Mesenchymal stem cell (in vitro differentiated cells and primary cell): ENCODE measurements around the gene LHFPL5.

Experiments used
- DNase-seq: peaks from one replicate; pipeline ENCODE4 v3.0.0-alpha.2; 2013
- H2AFZ ChIP-seq: one replicate; pipeline ENCODE4 v1.6.1; 2013; ENCODE audit warnings: low read depth, mild to moderate bottlenecking, control low read depth, inconsistent platforms, low read length, moderate library complexity
- H2AK5ac ChIP-seq: 2 replicates; pipeline ENCODE4 v1.6.1; 2013; ENCODE audit warnings: low read length, moderate library complexity, mild to moderate bottlenecking, inconsistent platforms; ENCODE audit not compliant: severe bottlenecking
- H2BK120ac ChIP-seq: one replicate; pipeline ENCODE4 v1.6.1; 2013; ENCODE audit warnings: low read depth, mild to moderate bottlenecking, inconsistent platforms, low read length, moderate library complexity
- H2BK12ac ChIP-seq, 2 experiments: one replicate each; pipeline ENCODE4 v1.6.1; 2013; ENCODE audit warnings: inconsistent platforms in 2 of 2, low read length in 2 of 2, mild to moderate bottlenecking in 2 of 2, moderate library complexity in 2 of 2, control low read depth in 1 of 2
- H2BK15ac ChIP-seq: one replicate; pipeline ENCODE4 v1.6.1; 2013; ENCODE audit warnings: mild to moderate bottlenecking, low read depth, inconsistent platforms; ENCODE audit not compliant: poor library complexity, severe bottlenecking
- H2BK5ac ChIP-seq: 2 replicates; pipeline ENCODE4 v1.6.1; 2013; ENCODE audit warnings: low read depth, mild to moderate bottlenecking, low read length, control low read depth, inconsistent platforms; ENCODE audit not compliant: poor library complexity, severe bottlenecking
- H3K14ac ChIP-seq, 2 experiments: one replicate each; pipeline ENCODE4 v1.6.1; 2013; ENCODE audit warnings: inconsistent platforms in 2 of 2, low read length in 2 of 2, control low read depth in 1 of 2, mild to moderate bottlenecking in 1 of 2, moderate library complexity in 1 of 2
- H3K18ac ChIP-seq, 2 experiments: one replicate each; pipeline ENCODE4 v1.6.1; 2013; ENCODE audit warnings: inconsistent platforms in 2 of 2, low read length in 2 of 2, control low read depth in 1 of 2, low read depth in 1 of 2, mild to moderate bottlenecking in 1 of 2
- H3K23ac ChIP-seq, 2 experiments: one replicate each; pipeline ENCODE4 v1.6.1; 2013; ENCODE audit warnings: inconsistent platforms in 2 of 2, low read length in 2 of 2, mild to moderate bottlenecking in 2 of 2, moderate library complexity in 2 of 2, control low read depth in 1 of 2
- H3K27ac ChIP-seq: 2 replicates; pipeline ENCODE4 v1.5.1; 2013; ENCODE audit warnings: mild to moderate bottlenecking, moderate library complexity, low read length, control low read depth, inconsistent platforms; ENCODE audit not compliant: poor library complexity, severe bottlenecking
- H3K27me3 ChIP-seq, 2 experiments: 2 replicates each; pipeline versions ENCODE4 v1.6.1 to v1.7.0; 2013; ENCODE audit warnings: low read length in 2 of 2, mild to moderate bottlenecking in 2 of 2, moderate library complexity in 2 of 2, control low read depth in 1 of 2, inconsistent platforms in 1 of 2; ENCODE audit not compliant: control insufficient read depth in 1 of 2, insufficient read depth in 1 of 2
- H3K36me3 ChIP-seq, 2 experiments: 2 replicates each; pipeline versions ENCODE4 v1.6.1 to v1.7.0; 2013; ENCODE audit warnings: low read length in 2 of 2, control low read depth in 1 of 2, inconsistent platforms in 1 of 2, low read depth in 1 of 2, mild to moderate bottlenecking in 1 of 2; ENCODE audit not compliant: insufficient read depth in 2 of 2, control insufficient read depth in 1 of 2
- H3K4ac ChIP-seq, 2 experiments: one replicate each; pipeline ENCODE4 v1.6.1; 2013; ENCODE audit warnings: inconsistent platforms in 2 of 2, low read length in 2 of 2, mild to moderate bottlenecking in 2 of 2, moderate library complexity in 2 of 2, control low read depth in 1 of 2, low read depth in 1 of 2
- H3K4me1 ChIP-seq: 2 replicates; pipeline ENCODE4 v1.6.1; 2013; ENCODE audit warnings: low read depth, low read length, control low read depth; ENCODE audit not compliant: control insufficient read depth, insufficient read depth
- H3K4me2 ChIP-seq: 2 replicates; pipeline ENCODE4 v1.6.1; 2013; ENCODE audit warnings: low read length, mild to moderate bottlenecking, inconsistent platforms; ENCODE audit not compliant: poor library complexity, severe bottlenecking
- H3K4me3 ChIP-seq, 2 experiments: 2 replicates each; pipeline versions ENCODE4 v1.5.1 to v1.7.0; 2013; ENCODE audit warnings: low read length in 2 of 2, mild to moderate bottlenecking in 2 of 2, control low read depth in 1 of 2, low read depth in 1 of 2; ENCODE audit not compliant: insufficient read depth in 1 of 2
- H3K79me1 ChIP-seq: replicated peaks from 2 replicates; pipeline ENCODE4 v1.6.1; 2013; ENCODE audit warnings: mild to moderate bottlenecking, control low read depth, low read length, inconsistent platforms; ENCODE audit not compliant: poor library complexity, severe bottlenecking
- H3K9ac ChIP-seq: 2 replicates; pipeline ENCODE4 v1.7.0; 2013; ENCODE audit warnings: mild to moderate bottlenecking, low read length, moderate library complexity
- H3K9me3 ChIP-seq: 2 replicates; pipeline ENCODE4 v1.7.0; 2013; ENCODE audit warnings: mild to moderate bottlenecking, low read length; ENCODE audit not compliant: control insufficient read depth
- H4K8ac ChIP-seq: one replicate; pipeline ENCODE4 v1.6.1; 2013; ENCODE audit warnings: inconsistent platforms, mild to moderate bottlenecking, low read length, moderate library complexity
- H4K91ac ChIP-seq: one replicate; pipeline ENCODE4 v1.6.1; 2013; ENCODE audit warnings: mild to moderate bottlenecking, low read length, inconsistent platforms
- WGBS: methylation state at CpG from one replicate; pipeline ENCODE4 v1.1.7; 2013; ENCODE audit warnings: mixed read lengths; 5-methylcytosine and 5-hydroxymethylcytosine counted together

LHFPL5 gene

GRCh38 chr6:35794536-35795452 lies 10.4 kb upstream of the LHFPL5 start:
- no peak overlapping the region for H2BK12ac ChIP-seq

GRCh38 chr6:35795453-35796071 lies 9.6 kb upstream of the LHFPL5 start:
- no peaks in the 10 kb centered on the region for H3K4me1 ChIP-seq
- no peak for DNase-seq

More at GRCh38 chr6:35794536-35795452, 10.4 kb upstream of the LHFPL5 start:
- Histone ChIP-seq H3K23ac (no peak overlapping the region), H3K4ac (no peak overlapping the region), H3K9ac (no peak overlapping the region), H3K18ac (no peak overlapping the region), H2AK5ac (no peak overlapping the region), H4K91ac (no peak overlapping the region), H3K9me3 (peaks cover 3% of the 10 kb centered on the region), H3K4me2 (no peak overlapping the region), H3K79me1 (no peaks in the 10 kb centered on the region), H3K27me3 (peaks cover 30 to 64% of the 10 kb centered on the region in 2 experiments), H3K14ac (no peak overlapping the region), H3K4me1 (no peaks in the 10 kb centered on the region), H2AFZ (no peak overlapping the region), H2BK120ac (no peak overlapping the region), H3K36me3 (no peaks in the 10 kb centered on the region), H3K4me3 (no peak overlapping the region), H3K27ac (no peak overlapping the region), H2BK15ac (no peak overlapping the region), H4K8ac (no peak overlapping the region), H2BK5ac (no peak overlapping the region)
- WGBS: 95% methylated on average over 17 of the region's 17 CpGs
- DNase-seq: no peak

GRCh38 chr6:35796236-35796635 lies 8.9 kb upstream of the LHFPL5 start:
- no peak overlapping the region for H2BK12ac ChIP-seq
- no peak overlapping the region for H2AFZ ChIP-seq
- WGBS: 89% methylated on average over 4 of the region's 4 CpGs
- no peak overlapping the region for H3K4me2 ChIP-seq
- H3K27ac ChIP-seq: no peak overlapping the region
- no peak overlapping the region for H4K91ac ChIP-seq
- no peak overlapping the region for H3K18ac ChIP-seq
- H4K8ac ChIP-seq: no peak overlapping the region
- no peak overlapping the region for H3K9ac ChIP-seq
- no peak overlapping the region for H3K14ac ChIP-seq
- H3K4me1 ChIP-seq: no peaks in the 10 kb centered on the region
- H2BK120ac ChIP-seq: no peak overlapping the region
- peaks cover 30 to 56% of the 10 kb centered on the region in 2 experiments for H3K27me3 ChIP-seq
- no peak overlapping the region for H2BK5ac ChIP-seq
- no peak for DNase-seq
- H3K9me3 ChIP-seq: peaks cover 3% of the 10 kb centered on the region
- no peak overlapping the region for H3K4me3 ChIP-seq
- no peak overlapping the region for H2AK5ac ChIP-seq
- H3K36me3 ChIP-seq: no peaks in the 10 kb centered on the region
- no peak overlapping the region for H3K4ac ChIP-seq
- H3K23ac ChIP-seq: no peak overlapping the region
- H2BK15ac ChIP-seq: no peak overlapping the region
- no peaks in the 10 kb centered on the region for H3K79me1 ChIP-seq

More at GRCh38 chr6:35795453-35796071, 9.6 kb upstream of the LHFPL5 start:
- WGBS: 91% methylated on average over 11 of the region's 11 CpGs
- Histone ChIP-seq H3K27me3 (peaks cover 30 to 60% of the 10 kb centered on the region in 2 experiments), H3K4ac (no peak overlapping the region), H3K36me3 (no peaks in the 10 kb centered on the region), H4K91ac (no peak overlapping the region), H4K8ac (no peak overlapping the region), H2BK5ac (no peak overlapping the region), H2BK120ac (no peak overlapping the region), H2BK15ac (no peak overlapping the region), H2AK5ac (no peak overlapping the region), H3K14ac (no peak overlapping the region), H3K9ac (no peak overlapping the region), H3K4me3 (no peak overlapping the region), H3K18ac (no peak overlapping the region), H3K23ac (no peak overlapping the region), H3K79me1 (no peaks in the 10 kb centered on the region), H2BK12ac (no peak overlapping the region), H2AFZ (no peak overlapping the region), H3K27ac (no peak overlapping the region), H3K9me3 (peaks cover 3% of the 10 kb centered on the region), H3K4me2 (no peak overlapping the region)

- Histone ChIP-seq H2AFZ (no peak overlapping the region), H2BK5ac (no peak overlapping the region), H3K14ac (no peak overlapping the region), H3K4ac (no peak overlapping the region), H3K79me1 (no peaks in the 10 kb centered on the region), H2AK5ac (no peak overlapping the region), H3K18ac (no peak overlapping the region), H4K8ac (no peak overlapping the region), H2BK15ac (no peak overlapping the region), H3K9me3 (peaks cover under 1% of the 10 kb centered on the region), H3K27ac (no peak overlapping the region), H3K23ac (peak overlapping the region in 1 of 2 experiments; percentile 51), H2BK120ac (no peak overlapping the region), H3K36me3 (no peaks in the 10 kb centered on the region), H4K91ac (no peak overlapping the region), H3K9ac (no peak overlapping the region), H3K4me3 (no peak overlapping the region), H3K4me1 (no peaks in the 10 kb centered on the region), H2BK12ac (no peak overlapping the region), H3K4me2 (no peak overlapping the region), H3K27me3 (peaks cover 27 to 46% of the 10 kb centered on the region in 2 experiments)
- no peak for DNase-seq
- WGBS: 71% methylated on average over 8 of the region's 8 CpGs
Measured at GRCh38 chr6:35797837-35798526, 7.2 kb upstream of the LHFPL5 start.
